ENCODE measurements around the gene CLASP1. TPM values are rescaled to one million over a fixed set of nuclear protein-coding genes. Genes with fewer than 3 reads are reported as not detected.

The CLASP1 gene
- polyA plus RNA-seq, 1 donor (not counting 4 experiments of a cell fraction or from before 2014, with no cell fraction given) = 16.7 TPM

GRCh38 chr2:121295911-121296650 is 353.2 kb downstream of the CLASP1 start:
- dilution Hi-C loops (cut with MboI; ENCODE audit: extremely low pct_ligation_motif_present, low sequenced_read_pairs) = no loop called here
- FAIRE-seq (no peak), DNase-seq (ENCODE audit: low read depth, low spot score) (no peak)
- no peaks in the 10 kb centered on the region for H3K9me3 ChIP-seq (ENCODE audit: control insufficient read depth, low read depth, low read length)
- no peaks in the 10 kb centered on the region for H3K9me1 ChIP-seq (ENCODE audit: control insufficient read depth, extremely low read depth, insufficient read depth, low read length)
- H3K4me1 ChIP-seq (ENCODE audit: control insufficient read depth, extremely low read depth, insufficient read depth, low read length) = no peaks in the 10 kb centered on the region
- H3K27me3 ChIP-seq (ENCODE audit: control insufficient read depth, extremely low read depth, insufficient read depth, low read length) = no peaks in the 10 kb centered on the region
- no peak overlapping the region for H2AFZ ChIP-seq (ENCODE audit: control insufficient read depth, low read length)
- no peak overlapping the region for H3K27ac ChIP-seq (ENCODE audit: control insufficient read depth, insufficient read depth, low read length)
- no peaks in the 10 kb centered on the region for H3K36me3 ChIP-seq (ENCODE audit: control insufficient read depth in 2 of 2, extremely low read depth in 1 of 2, insufficient read depth in 2 of 2, low read length in 2 of 2)
- H3K4me2 ChIP-seq (ENCODE audit: control insufficient read depth, extremely low read depth, insufficient read depth, low read depth, low read length) = no peak overlapping the region
- no peak for TF ChIP-seq CTCF (optimal IDR thresholded peaks at IDR 0.05 in 1 of 3, IDR thresholded peaks at IDR 0.05 in 1 of 3, conservative IDR thresholded peaks at IDR 0.05 in 1 of 3; ENCODE audit: extremely low read depth in 1 of 3, insufficient read depth in 2 of 3, low read length in 3 of 3)
- TF ChIP-seq EZH2 (IDR thresholded peaks at IDR 0.05; ENCODE audit: low read length) = no peak
- no peak overlapping the region for H3K9ac ChIP-seq (ENCODE audit: control insufficient read depth, extremely low read depth, insufficient read depth, low read length)
- H3K79me2 ChIP-seq (ENCODE audit: control insufficient read depth, insufficient read depth, low read length) = no peaks in the 10 kb centered on the region
- H4K20me1 ChIP-seq (ENCODE audit: control insufficient read depth, extremely low read depth, insufficient read depth, low read length) = no peaks in the 10 kb centered on the region
- no peak overlapping the region for H3K4me3 ChIP-seq (ENCODE audit: control insufficient read depth in 2 of 3, extremely low read depth in 1 of 3, insufficient read depth in 2 of 3, low read depth in 1 of 3, low read length in 3 of 3)

GRCh38 chr2:121294881-121295840 is 354.1 kb downstream of the CLASP1 start:
- H3K9me1 ChIP-seq (ENCODE audit: control insufficient read depth, extremely low read depth, insufficient read depth, low read length) = no peaks in the 10 kb centered on the region
- no peaks in the 10 kb centered on the region for H3K27me3 ChIP-seq (ENCODE audit: control insufficient read depth, extremely low read depth, insufficient read depth, low read length)
- H3K4me1 ChIP-seq (ENCODE audit: control insufficient read depth, extremely low read depth, insufficient read depth, low read length) = no peaks in the 10 kb centered on the region
- H3K9me3 ChIP-seq (ENCODE audit: control insufficient read depth, low read depth, low read length) = no peaks in the 10 kb centered on the region
- no peak overlapping the region for H3K4me3 ChIP-seq (ENCODE audit: control insufficient read depth in 2 of 3, extremely low read depth in 1 of 3, insufficient read depth in 2 of 3, low read depth in 1 of 3, low read length in 3 of 3)
- dilution Hi-C loops (cut with MboI; ENCODE audit: extremely low pct_ligation_motif_present, low sequenced_read_pairs) = no loop called here
- no peak for FAIRE-seq
- no peaks in the 10 kb centered on the region for H4K20me1 ChIP-seq (ENCODE audit: control insufficient read depth, extremely low read depth, insufficient read depth, low read length)
- TF ChIP-seq EZH2 (IDR thresholded peaks at IDR 0.05; ENCODE audit: low read length) (no peak), CTCF (optimal IDR thresholded peaks at IDR 0.05 in 1 of 3, IDR thresholded peaks at IDR 0.05 in 1 of 3, conservative IDR thresholded peaks at IDR 0.05 in 1 of 3; ENCODE audit: extremely low read depth in 1 of 3, insufficient read depth in 2 of 3, low read length in 3 of 3) (peak in 1 of 3 experiments; percentile 42)
- no peaks in the 10 kb centered on the region for H3K36me3 ChIP-seq (ENCODE audit: control insufficient read depth in 2 of 2, extremely low read depth in 1 of 2, insufficient read depth in 2 of 2, low read length in 2 of 2)
- H3K9ac ChIP-seq (ENCODE audit: control insufficient read depth, extremely low read depth, insufficient read depth, low read length) = no peak overlapping the region
- H2AFZ ChIP-seq (ENCODE audit: control insufficient read depth, low read length) = no peak overlapping the region
- no peak overlapping the region for H3K27ac ChIP-seq (ENCODE audit: control insufficient read depth, insufficient read depth, low read length)
- H3K79me2 ChIP-seq (ENCODE audit: control insufficient read depth, insufficient read depth, low read length) = no peaks in the 10 kb centered on the region
- no peak for DNase-seq (ENCODE audit: low read depth, low spot score)
- no peak overlapping the region for H3K4me2 ChIP-seq (ENCODE audit: control insufficient read depth, extremely low read depth, insufficient read depth, low read depth, low read length)

Data from keratinocyte (primary cell).